Measurements from ENCODE around the gene PLCH1. TPM values are rescaled to one million over a fixed set of nuclear protein-coding genes. Genes with fewer than 3 reads are reported as not detected.
A peak's percentile ranks its signal among the peaks of the same experiment; 100 is the strongest.

The PLCH1 gene
- total RNA-seq, 1 experiment from 2014 or later, result 1.4 TPM

DNA sequence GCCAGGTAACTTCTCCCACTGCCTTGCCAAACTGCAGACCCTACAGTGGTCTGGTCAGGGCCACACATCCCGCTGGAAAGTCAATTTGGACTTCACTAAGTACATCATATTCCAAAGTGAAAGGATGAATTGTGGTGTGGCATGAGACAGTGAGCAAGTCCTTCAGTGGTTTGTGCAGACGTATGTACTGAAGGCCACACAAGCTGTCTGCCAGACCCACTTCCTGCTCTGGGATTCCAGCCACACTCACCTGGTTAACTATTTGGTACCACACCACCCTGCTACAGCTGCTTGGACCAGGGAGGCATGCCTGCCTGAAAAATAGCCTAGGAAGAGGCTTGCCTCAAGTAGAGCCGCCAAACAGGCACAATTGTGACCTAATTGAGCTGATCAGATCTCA is 357.3 kb downstream of the PLCH1 start:
- intact Hi-C loops (cut with micrococcal nuclease; ENCODE audit: unreplicated experiment), result no loop called here
- H3K27ac ChIP-seq, result no peak overlapping the region
- BruUV-seq (replicated peaks), result no TSS peak
- no peak overlapping the region for H3K4me2 ChIP-seq
- H3K36me3 ChIP-seq (ENCODE audit: low read depth), result no peaks in the 10 kb centered on the region
- H4K20me1 ChIP-seq (ENCODE audit: insufficient read depth), result no peaks in the 10 kb centered on the region
- CTCF ChIA-PET, result interaction anchor here (0.7 kb wide), 1 partner anchor 262 kb away, joined by 5 read pairs; no protein-coding TSS in a partner anchor
- peak in 1 of 2 experiments; percentile 18 for DNase-seq
- no peak overlapping the region for H2AFZ ChIP-seq
- H3K4me1 ChIP-seq (replicated peaks; ENCODE audit: insufficient read depth), result peaks cover 24% of the 10 kb centered on the region
- H3K4me3 ChIP-seq, result no peak overlapping the region
- H3K79me2 ChIP-seq (ENCODE audit: low read depth), result no peaks in the 10 kb centered on the region
- no peaks in the 10 kb centered on the region for H3K27me3 ChIP-seq (ENCODE audit: insufficient read depth, low read depth)
- H3F3A ChIP-seq (ENCODE audit: insufficient read depth, low read depth), result peaks cover 15% of the 10 kb centered on the region
- no peak for TF ChIP-seq EZH2 (IDR thresholded peaks at IDR 0.05; ENCODE audit: low read depth)
- TF ChIP-seq, protein P1, sequence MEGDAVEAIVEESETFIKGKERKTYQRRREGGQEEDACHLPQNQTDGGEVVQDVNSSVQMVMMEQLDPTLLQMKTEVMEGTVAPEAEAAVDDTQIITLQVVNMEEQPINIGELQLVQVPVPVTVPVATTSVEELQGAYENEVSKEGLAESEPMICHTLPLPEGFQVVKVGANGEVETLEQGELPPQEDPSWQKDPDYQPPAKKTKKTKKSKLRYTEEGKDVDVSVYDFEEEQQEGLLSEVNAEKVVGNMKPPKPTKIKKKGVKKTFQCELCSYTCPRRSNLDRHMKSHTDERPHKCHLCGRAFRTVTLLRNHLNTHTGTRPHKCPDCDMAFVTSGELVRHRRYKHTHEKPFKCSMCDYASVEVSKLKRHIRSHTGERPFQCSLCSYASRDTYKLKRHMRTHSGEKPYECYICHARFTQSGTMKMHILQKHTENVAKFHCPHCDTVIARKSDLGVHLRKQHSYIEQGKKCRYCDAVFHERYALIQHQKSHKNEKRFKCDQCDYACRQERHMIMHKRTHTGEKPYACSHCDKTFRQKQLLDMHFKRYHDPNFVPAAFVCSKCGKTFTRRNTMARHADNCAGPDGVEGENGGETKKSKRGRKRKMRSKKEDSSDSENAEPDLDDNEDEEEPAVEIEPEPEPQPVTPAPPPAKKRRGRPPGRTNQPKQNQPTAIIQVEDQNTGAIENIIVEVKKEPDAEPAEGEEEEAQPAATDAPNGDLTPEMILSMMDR (conservative IDR thresholded peaks at IDR 0.05), result no peak
- POLR2A ChIA-PET (ENCODE audit: unreplicated experiment), result interaction anchor here (0.6 kb wide), 1 partner anchor 456 kb away, joined by 7 read pairs; no protein-coding TSS in a partner anchor
- H3K9me2 ChIP-seq (ENCODE audit: insufficient read depth), result no peaks in the 10 kb centered on the region
- no peaks in the 10 kb centered on the region for H3K9me3 ChIP-seq (ENCODE audit: insufficient read depth, low read depth)

DNA sequence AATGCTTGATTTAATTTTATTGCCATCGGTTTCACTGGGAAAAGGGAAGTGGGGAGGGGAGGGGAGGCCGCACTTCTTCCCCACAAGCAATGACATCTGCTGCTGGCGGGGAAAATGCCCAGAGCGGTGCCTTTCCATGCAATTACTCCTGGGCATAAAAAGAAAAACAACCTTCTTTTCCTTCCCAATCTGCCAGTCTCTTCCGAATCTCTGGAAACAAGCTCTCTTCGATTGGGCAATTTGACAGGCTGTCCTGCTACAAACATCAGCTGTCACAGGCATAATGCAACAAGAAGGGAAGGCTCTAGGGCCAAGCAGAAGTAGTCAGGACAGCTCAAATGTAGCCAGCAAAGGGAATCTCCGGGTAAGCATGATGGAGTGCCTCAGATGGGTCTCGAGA is 358.0 kb downstream of the PLCH1 start:
- intact Hi-C loops (cut with micrococcal nuclease; ENCODE audit: unreplicated experiment), result no loop called here
- Histone ChIP-seq H3K79me2 (ENCODE audit: low read depth) (no peaks in the 10 kb centered on the region), H3K27ac (no peak overlapping the region), H3K9me3 (ENCODE audit: insufficient read depth, low read depth) (no peaks in the 10 kb centered on the region), H3K4me1 (replicated peaks; ENCODE audit: insufficient read depth) (peaks cover 18% of the 10 kb centered on the region), H3F3A (ENCODE audit: insufficient read depth, low read depth) (peaks cover 9% of the 10 kb centered on the region), H3K27me3 (ENCODE audit: insufficient read depth, low read depth) (no peaks in the 10 kb centered on the region), H3K4me2 (no peak overlapping the region), H4K20me1 (ENCODE audit: insufficient read depth) (no peaks in the 10 kb centered on the region), H3K9me2 (ENCODE audit: insufficient read depth) (no peaks in the 10 kb centered on the region), H3K4me3 (no peak overlapping the region), H3K36me3 (ENCODE audit: low read depth) (no peaks in the 10 kb centered on the region), H2AFZ (no peak overlapping the region)
- TF ChIP-seq, protein P1 (conservative IDR thresholded peaks at IDR 0.05), result no peak
- no peak for TF ChIP-seq EZH2 (IDR thresholded peaks at IDR 0.05; ENCODE audit: low read depth)
- ChIA-PET POLR2A (ENCODE audit: unreplicated experiment) (no interaction called here), CTCF (no interaction called here)
- no TSS peak for BruUV-seq (replicated peaks)
- DNase-seq, result no peak

DNA sequence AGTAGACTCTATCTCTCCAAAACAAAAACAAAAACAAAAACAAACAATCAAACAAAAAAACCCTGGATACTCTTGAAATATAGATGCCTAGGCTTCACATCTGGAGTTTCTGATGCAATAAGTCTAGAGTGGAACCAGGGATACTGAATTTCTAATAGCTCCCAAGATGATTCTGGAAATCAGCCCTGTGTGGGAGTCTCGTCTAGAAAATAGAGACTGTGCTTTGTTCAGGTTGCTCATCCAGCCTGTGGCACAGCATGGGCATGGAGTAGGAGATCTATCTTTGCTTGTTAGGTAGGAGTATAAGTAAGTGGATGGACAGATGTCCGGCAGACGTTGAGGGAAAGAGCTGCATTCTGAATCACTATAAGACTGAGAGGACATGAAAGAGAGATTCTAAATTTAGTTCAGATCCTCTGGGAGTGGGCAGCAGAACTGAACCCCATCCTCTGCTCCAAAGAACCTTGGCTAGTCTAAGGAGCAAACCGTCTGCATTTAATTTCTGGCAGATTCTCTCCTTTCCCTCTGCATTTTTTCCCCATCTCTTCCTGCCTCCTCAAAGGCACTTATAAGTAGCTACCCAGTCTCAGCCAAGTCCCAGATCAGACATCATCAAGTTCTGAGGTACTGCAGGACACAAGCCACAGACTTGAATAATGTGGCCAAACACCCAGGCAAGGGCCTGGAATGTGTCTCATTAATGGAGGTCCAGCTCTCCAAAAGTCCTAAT is 358.8 kb downstream of the PLCH1 start:
- Histone ChIP-seq H3K4me2 (no peak overlapping the region), H2AFZ (peak overlapping the region; percentile 12; the same call in 1 of the 2 replicates), H3K9me2 (ENCODE audit: insufficient read depth) (no peaks in the 10 kb centered on the region), H3K4me1 (replicated peaks; ENCODE audit: insufficient read depth) (peaks cover 9% of the 10 kb centered on the region), H4K20me1 (ENCODE audit: insufficient read depth) (no peaks in the 10 kb centered on the region), H3F3A (ENCODE audit: insufficient read depth, low read depth) (peaks cover under 1% of the 10 kb centered on the region; the same call in 1 of the 2 replicates), H3K4me3 (no peak overlapping the region), H3K9me3 (ENCODE audit: insufficient read depth, low read depth) (no peaks in the 10 kb centered on the region), H3K36me3 (ENCODE audit: low read depth) (no peaks in the 10 kb centered on the region), H3K79me2 (ENCODE audit: low read depth) (no peaks in the 10 kb centered on the region), H3K27me3 (ENCODE audit: insufficient read depth, low read depth) (no peaks in the 10 kb centered on the region), H3K27ac (no peak overlapping the region)
- DNase-seq, result no peak
- intact Hi-C loops (cut with micrococcal nuclease; ENCODE audit: unreplicated experiment), result no loop called here
- ChIA-PET POLR2A (ENCODE audit: unreplicated experiment) (no interaction called here), CTCF (interaction anchor here (0.6 kb wide), 1 partner anchor 493 kb away, joined by 3 read pairs; no protein-coding TSS in a partner anchor)
- TF ChIP-seq, protein P1 (conservative IDR thresholded peaks at IDR 0.05), result no peak
- no peak for TF ChIP-seq EZH2 (IDR thresholded peaks at IDR 0.05; ENCODE audit: low read depth)
- no TSS peak for BruUV-seq (replicated peaks)
